Measurements from ENCODE around the gene PRKN.
A peak's percentile ranks its signal among the peaks of the same experiment; 100 is the strongest.

The PRKN gene

DNA sequence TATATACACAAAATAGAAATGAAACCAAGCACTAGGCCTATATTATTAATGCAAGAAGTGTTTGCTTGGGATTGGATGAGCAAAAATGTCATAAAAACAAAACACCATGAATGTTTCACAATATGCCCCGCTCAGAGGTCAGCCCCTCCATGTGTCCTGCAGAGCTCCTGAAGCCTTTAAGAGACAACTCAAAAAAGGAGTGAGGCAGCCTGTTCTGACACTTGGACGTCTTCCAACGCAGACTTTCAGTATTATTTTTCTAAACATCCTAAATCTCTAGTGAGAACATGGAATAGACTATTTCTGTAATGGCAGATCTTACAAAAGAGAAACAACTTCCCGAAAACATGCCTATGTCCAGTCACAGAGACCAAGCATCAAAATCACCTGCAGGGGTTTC lies 322.6 kb downstream of the PRKN start:
- no peak for TF ChIP-seq CTCF (IDR thresholded peaks at IDR 0.05; ENCODE audit: low read depth, low read length)

DNA sequence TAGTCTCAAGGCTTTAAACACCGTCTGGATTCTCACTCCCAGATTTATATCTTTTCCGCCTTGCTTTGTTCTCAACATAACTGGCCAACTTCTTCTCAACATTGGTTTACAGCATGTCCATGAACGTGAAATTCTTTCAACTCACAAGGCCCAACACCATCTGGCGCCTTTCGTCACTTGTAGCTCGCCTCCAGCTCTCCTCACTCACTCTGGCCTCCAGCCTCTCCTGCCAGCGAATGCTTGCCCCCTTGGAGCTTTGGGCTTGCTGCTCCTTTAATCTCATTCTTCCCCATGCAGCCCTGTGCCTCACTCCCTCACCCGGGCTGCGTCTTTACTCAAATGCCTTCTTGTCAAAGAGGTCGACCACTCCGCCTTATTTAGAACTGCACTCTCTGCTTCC lies 324.5 kb downstream of the PRKN start:
- no peak for DNase-seq (ENCODE audit: extremely low read depth, low read depth)
- no peak for TF ChIP-seq CTCF (IDR thresholded peaks at IDR 0.05; ENCODE audit: low read depth, low read length)

More for the DNA sequence above, 322.6 kb downstream of the PRKN start:
- no peak for DNase-seq (ENCODE audit: extremely low read depth, low read depth)

DNA sequence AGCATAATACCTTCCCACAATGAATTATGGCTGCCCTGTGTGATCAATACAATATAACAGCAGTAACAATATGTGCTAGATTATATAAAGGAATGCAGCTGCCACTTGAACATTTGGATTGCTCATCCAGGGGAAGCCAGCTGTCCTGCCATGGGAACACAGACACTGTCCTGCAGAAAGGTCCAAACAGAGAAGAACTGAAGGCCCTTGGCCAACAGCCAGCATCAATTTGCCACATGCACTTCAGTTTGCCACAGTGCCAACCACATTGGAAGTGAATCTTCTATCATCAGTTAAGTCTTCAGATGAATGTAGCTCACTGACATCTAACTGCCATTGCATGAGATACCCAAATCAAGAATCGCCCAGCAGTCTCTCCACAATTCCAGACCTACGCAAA lies 332.4 kb downstream of the PRKN start:
- DNase-seq (ENCODE audit: extremely low read depth, low read depth): no peak
- no peak for TF ChIP-seq CTCF (IDR thresholded peaks at IDR 0.05; ENCODE audit: low read depth, low read length)

DNA sequence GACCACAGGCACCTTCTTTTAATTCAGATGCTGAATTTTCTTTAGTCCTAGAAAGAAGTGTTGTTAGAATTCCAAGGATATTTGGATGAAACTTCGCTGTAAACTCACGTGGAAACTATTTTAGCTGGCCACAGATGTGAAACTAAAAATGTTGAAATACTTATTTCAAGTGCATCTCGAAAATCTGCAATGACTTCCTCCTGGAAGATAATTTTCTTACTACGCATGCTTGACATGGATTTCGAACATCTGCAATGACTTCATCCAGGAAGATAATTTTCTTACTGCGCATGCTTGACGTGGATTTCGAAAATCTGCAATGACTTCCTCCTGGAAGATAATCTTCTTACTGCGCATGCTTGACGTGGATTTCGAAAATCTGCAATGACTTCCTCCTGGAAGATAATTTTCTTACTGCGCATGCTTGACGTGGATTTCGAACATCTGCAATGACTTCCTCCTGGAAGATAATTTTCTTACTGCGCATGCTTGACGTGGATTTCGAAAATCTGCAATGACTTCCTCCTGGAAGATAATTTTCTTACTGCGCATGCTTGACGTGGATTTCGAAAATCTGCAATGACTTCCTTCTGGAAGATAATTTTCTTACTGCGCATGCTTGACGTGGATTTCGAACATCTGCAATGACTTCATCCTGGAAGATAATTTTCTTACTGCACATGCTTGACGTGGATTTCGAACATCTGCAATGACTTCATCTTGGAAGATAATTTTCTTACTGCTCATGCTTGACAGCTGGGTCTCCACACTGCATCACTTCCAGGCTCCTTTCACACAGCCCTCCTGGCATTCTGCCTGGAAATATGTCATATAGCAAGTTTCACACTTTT lies 336.4 kb downstream of the PRKN start:
- DNase-seq (ENCODE audit: extremely low read depth, low read depth): peak; percentile 91

- no peak for DNase-seq (ENCODE audit: extremely low read depth, low read depth)
- TF ChIP-seq CTCF (IDR thresholded peaks at IDR 0.05; ENCODE audit: low read depth, low read length): no peak
Observed at GRCh38 chr6:162389343-162390085, 338.1 kb downstream of the PRKN start.

DNA sequence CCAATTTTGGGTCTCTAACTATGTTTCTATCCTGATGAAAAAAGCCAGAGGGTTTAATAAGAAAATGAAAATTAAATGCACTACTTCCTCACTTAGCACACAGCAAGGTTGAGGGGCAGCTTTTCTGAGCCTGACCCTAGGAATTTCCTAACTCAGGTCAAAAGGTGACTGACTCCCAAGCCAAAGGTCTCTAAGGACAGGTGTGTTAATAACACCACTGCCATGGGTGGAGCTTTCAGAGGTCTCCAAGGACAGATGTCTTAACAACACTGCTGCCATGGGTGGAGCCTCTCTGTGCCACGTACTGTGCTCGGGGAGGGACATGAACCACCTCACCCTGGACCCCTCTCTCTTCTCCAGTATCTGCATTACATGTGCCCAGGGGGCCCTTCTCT lies 339.2 kb downstream of the PRKN start:
- DNase-seq (ENCODE audit: extremely low read depth, low read depth): no peak

DNA sequence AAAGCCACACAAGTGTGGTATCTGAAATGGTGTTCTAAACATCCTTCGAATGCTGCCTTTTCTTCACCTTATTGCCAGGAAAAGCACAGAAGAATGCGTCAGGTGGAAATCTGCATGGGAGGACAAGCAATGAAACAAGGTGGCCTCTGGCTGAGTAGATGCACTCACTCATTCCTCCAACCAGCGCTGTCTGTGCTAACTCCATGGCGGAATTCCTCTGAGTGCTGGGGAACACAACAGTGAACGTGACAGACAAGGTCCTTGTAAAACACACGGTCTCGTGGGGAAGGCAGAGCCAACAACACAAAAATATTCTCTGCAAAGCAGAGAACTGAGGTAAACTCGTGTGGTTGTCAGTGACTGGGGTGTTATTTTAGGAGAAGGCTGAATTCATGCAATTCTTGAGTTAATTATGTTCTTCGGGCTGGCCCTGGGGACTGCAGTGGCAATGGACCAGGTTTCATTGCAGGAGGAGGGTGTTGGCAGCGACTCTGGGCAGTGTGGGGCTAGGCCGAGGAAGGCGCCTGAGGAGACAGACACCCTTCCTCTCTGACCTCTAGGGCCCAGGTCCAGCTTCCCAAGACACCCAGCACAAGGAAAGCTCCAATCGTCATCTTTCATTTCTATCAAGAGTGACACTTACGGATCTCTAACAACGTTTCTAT lies 339.7 kb downstream of the PRKN start:
- no peak for DNase-seq (ENCODE audit: extremely low read depth, low read depth)
- no peak for TF ChIP-seq CTCF (IDR thresholded peaks at IDR 0.05; ENCODE audit: low read depth, low read length)

More for the DNA sequence above, 339.2 kb downstream of the PRKN start:
- no peak for TF ChIP-seq CTCF (IDR thresholded peaks at IDR 0.05; ENCODE audit: low read depth, low read length)

Measured in AG09319 (cell line).